ENCODE data around the gene CRMP1. TPM values are rescaled to one million over a fixed set of nuclear protein-coding genes. Genes with fewer than 3 reads are reported as not detected.

CRMP1 gene
- total RNA-seq, 3 donors from 2014 or later (not counting 1 experiment from before 2014, with no cell fraction given) = not detected

DNA sequence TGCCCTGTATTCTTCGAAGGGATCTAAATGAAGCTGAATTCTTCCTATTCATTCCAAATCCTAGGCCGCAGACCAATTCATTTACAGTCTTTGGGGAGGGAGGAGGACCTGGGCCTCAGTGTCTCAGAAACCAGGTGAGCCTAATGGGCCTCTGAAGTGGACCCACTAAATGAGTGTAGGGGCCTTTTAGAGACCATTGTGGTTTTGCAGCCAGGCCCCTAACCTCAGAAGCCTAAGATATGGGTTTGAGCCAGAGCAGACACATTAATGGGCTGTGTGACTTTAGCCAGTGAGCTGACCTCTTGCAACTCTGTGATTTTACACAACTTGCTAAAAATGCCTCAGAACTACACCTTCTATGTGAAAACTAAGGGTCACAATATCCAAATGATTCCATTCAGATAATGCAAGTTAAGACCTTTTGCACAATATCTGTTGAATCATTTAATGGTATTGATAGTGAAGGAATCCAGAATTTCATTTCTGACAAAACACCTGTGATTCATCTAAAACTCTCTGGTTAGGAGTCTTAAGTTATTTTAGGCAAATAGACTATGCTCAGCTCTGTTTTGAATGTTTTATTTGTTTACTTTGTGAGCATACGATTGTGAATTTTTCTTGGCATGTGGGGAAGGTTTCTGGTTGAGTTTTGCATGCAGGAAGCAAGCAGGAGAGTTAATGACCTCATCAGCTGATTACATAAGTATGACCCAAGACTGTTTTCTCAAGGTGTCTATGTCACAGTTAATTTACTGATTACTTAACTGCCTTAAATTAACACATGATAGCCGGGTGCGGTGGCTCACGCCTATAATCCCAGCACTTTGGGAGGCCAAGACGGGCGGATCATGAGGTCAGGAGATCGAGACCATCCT, 106.8 kb downstream of the CRMP1 start:
- Mint-ChIP-seq H3K27ac (no peak overlapping the region), H3K9me3 (no peaks in the 10 kb centered on the region), H3K27me3 (ENCODE audit: low read depth in 2 of 2) (peaks cover 0 to 8% of the 10 kb centered on the region in 2 donors), H3K4me3 (no peak overlapping the region), H3K4me1 (peaks cover 0 to 9% of the 10 kb centered on the region in 2 donors), H3K36me3 (no peaks in the 10 kb centered on the region)
- TF ChIP-seq, protein P1, sequence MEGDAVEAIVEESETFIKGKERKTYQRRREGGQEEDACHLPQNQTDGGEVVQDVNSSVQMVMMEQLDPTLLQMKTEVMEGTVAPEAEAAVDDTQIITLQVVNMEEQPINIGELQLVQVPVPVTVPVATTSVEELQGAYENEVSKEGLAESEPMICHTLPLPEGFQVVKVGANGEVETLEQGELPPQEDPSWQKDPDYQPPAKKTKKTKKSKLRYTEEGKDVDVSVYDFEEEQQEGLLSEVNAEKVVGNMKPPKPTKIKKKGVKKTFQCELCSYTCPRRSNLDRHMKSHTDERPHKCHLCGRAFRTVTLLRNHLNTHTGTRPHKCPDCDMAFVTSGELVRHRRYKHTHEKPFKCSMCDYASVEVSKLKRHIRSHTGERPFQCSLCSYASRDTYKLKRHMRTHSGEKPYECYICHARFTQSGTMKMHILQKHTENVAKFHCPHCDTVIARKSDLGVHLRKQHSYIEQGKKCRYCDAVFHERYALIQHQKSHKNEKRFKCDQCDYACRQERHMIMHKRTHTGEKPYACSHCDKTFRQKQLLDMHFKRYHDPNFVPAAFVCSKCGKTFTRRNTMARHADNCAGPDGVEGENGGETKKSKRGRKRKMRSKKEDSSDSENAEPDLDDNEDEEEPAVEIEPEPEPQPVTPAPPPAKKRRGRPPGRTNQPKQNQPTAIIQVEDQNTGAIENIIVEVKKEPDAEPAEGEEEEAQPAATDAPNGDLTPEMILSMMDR (IDR thresholded peaks at IDR 0.05) = no peak
- DNase-seq = no peak
- Histone ChIP-seq H3K9me3 (ENCODE audit: control insufficient read depth, insufficient read depth, low read length) (no peaks in the 10 kb centered on the region), H3K27me3 (ENCODE audit: control insufficient read depth, insufficient read depth, low read length) (no peaks in the 10 kb centered on the region), H3K27ac (ENCODE audit: low read length) (no peak overlapping the region), H3K4me3 (ENCODE audit: low read length) (no peak overlapping the region), H3K4me1 (ENCODE audit: control insufficient read depth, insufficient read depth, low read length) (no peaks in the 10 kb centered on the region), H3K36me3 (ENCODE audit: control insufficient read depth, insufficient read depth, low read length) (no peaks in the 10 kb centered on the region)
- intact Hi-C loops (cut with micrococcal nuclease) = no loop called here
- no peak for ATAC-seq
- WGBS (ENCODE audit: insufficient coverage) = 93% methylated on average over 6 of the region's 9 CpGs

DNA sequence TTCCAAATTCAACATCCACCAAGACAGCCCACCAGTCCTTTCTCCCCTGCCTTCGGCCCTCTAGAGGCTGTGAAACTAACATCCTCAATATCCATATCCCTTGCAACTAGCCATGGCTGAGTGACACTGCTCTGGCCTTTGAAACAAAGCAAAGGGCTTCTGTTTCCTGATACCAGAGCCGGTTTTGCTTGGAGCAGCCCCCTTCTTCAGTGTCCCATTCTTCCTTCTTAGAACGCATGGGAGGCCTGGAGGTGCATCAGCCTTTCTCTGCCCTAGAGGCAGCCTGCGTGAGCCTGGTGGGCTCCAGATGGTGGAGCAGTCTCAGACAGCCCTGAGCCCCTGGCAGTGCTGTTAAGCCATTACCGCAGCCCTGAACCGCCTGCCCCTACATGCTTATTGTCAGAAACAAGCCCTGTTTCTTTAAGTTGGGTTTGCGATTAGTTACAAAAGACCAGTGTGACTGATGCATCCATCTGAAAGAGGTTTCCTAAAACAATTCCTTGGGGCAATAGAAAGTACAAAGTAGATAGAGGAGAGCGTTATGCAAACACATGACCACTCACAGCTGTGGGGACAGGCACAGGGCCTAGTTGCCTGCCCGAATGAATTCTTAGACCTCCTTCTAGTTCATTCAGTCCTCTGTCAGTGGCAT, 107.8 kb downstream of the CRMP1 start:
- intact Hi-C loops (cut with micrococcal nuclease) = no loop called here
- Mint-ChIP-seq H3K36me3 (no peaks in the 10 kb centered on the region), H3K4me3 (no peak overlapping the region), H3K27me3 (ENCODE audit: low read depth in 2 of 2) (peaks cover 0 to 8% of the 10 kb centered on the region in 2 donors), H3K9me3 (no peaks in the 10 kb centered on the region), H3K27ac (no peak overlapping the region), H3K4me1 (peaks cover 0 to 11% of the 10 kb centered on the region in 2 donors)
- Histone ChIP-seq H3K27ac (ENCODE audit: low read length) (no peak overlapping the region), H3K4me3 (ENCODE audit: low read length) (no peak overlapping the region), H3K36me3 (ENCODE audit: control insufficient read depth, insufficient read depth, low read length) (no peaks in the 10 kb centered on the region), H3K9me3 (ENCODE audit: control insufficient read depth, insufficient read depth, low read length) (no peaks in the 10 kb centered on the region), H3K4me1 (ENCODE audit: control insufficient read depth, insufficient read depth, low read length) (no peaks in the 10 kb centered on the region), H3K27me3 (ENCODE audit: control insufficient read depth, insufficient read depth, low read length) (no peaks in the 10 kb centered on the region)
- TF ChIP-seq, protein P1 (IDR thresholded peaks at IDR 0.05) = no peak
- no peak for DNase-seq
- ATAC-seq = no peak
- WGBS (ENCODE audit: insufficient coverage) = 89% methylated on average over 9 of the region's 9 CpGs

DNA sequence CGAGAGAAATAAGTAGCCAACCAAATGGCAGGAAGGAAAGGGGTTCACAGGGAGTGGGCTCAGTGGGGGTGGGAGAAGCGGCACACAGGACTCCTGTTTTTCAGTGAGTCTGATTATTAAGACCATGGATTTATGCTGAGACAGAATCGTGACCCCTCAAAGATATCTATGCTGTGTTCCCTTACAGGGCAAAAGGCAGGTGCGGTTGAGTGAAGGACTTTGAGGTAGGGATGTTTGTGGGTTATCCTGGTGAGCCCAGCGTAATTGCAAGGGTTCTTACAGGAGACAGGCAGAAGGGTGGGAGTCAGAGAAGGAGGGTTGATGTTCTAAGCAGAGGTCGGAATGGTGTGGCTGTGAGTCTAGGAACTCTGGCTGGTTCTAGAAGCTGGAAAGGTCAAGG, 108.9 kb downstream of the CRMP1 start:
- Mint-ChIP-seq H3K27me3 (ENCODE audit: low read depth in 2 of 2) (peaks cover 0 to 8% of the 10 kb centered on the region in 2 donors), H3K9me3 (no peaks in the 10 kb centered on the region), H3K27ac (no peak overlapping the region), H3K4me3 (no peak overlapping the region), H3K4me1 (peaks cover 0 to 11% of the 10 kb centered on the region in 2 donors), H3K36me3 (no peaks in the 10 kb centered on the region)
- Histone ChIP-seq H3K27me3 (ENCODE audit: control insufficient read depth, insufficient read depth, low read length) (no peaks in the 10 kb centered on the region), H3K4me3 (ENCODE audit: low read length) (no peak overlapping the region), H3K36me3 (ENCODE audit: control insufficient read depth, insufficient read depth, low read length) (no peaks in the 10 kb centered on the region), H3K9me3 (ENCODE audit: control insufficient read depth, insufficient read depth, low read length) (no peaks in the 10 kb centered on the region), H3K4me1 (ENCODE audit: control insufficient read depth, insufficient read depth, low read length) (no peaks in the 10 kb centered on the region), H3K27ac (ENCODE audit: low read length) (no peak overlapping the region)
- no peak for DNase-seq
- TF ChIP-seq, protein P1 (IDR thresholded peaks at IDR 0.05) = no peak
- intact Hi-C loops (cut with micrococcal nuclease) = no loop called here
- no peak for ATAC-seq
- WGBS (ENCODE audit: insufficient coverage) = 82% methylated on average over 5 of the region's 6 CpGs
